Glutamatergic neuron (in vitro differentiated cells): Measurements from ENCODE around the gene EGLN1. TPM values are rescaled to one million over a fixed set of nuclear protein-coding genes. Genes with fewer than 3 reads are reported as not detected.

Experiments
- DNase-seq: peaks from one replicate; pipeline ENCODE4 v3.0.0; 2022
- H3K27ac Mint-ChIP-seq: one replicate; pipeline ENCODE4 v1.8.0; 2020; ENCODE audit warnings: mild to moderate bottlenecking, mixed read lengths, inconsistent platforms; ENCODE audit not compliant: unreplicated experiment
- H3K27me3 Mint-ChIP-seq: one replicate; pipeline ENCODE4 v1.8.0; 2020; ENCODE audit warnings: mild to moderate bottlenecking, moderate library complexity, mixed read lengths, inconsistent platforms; ENCODE audit not compliant: unreplicated experiment
- H3K36me3 Mint-ChIP-seq: one replicate; pipeline ENCODE4 v1.8.0; 2020; ENCODE audit warnings: mild to moderate bottlenecking, mixed read lengths, inconsistent platforms; ENCODE audit not compliant: unreplicated experiment
- H3K4me1 Mint-ChIP-seq: one replicate; pipeline ENCODE4 v1.8.0; 2020; ENCODE audit warnings: mild to moderate bottlenecking, low read depth, mixed read lengths, inconsistent platforms; ENCODE audit not compliant: unreplicated experiment
- H3K4me3 Mint-ChIP-seq: one replicate; pipeline ENCODE4 v1.8.0; 2020; ENCODE audit warnings: mild to moderate bottlenecking, mixed read lengths, inconsistent platforms; ENCODE audit not compliant: unreplicated experiment
- H3K9me3 Mint-ChIP-seq: one replicate; pipeline ENCODE4 v1.8.0; 2020; ENCODE audit warnings: mild to moderate bottlenecking, moderate library complexity, mixed read lengths, inconsistent platforms; ENCODE audit not compliant: unreplicated experiment
- CTCF ChIP-seq: fragments of 200-600 bp; sonication (generic); IDR thresholded peaks from one replicate; pipeline ENCODE4 v1.5.0; 2021; ENCODE audit not compliant: partially characterized antibody, unreplicated experiment
- total RNA-seq: library from RNA; stranded (reverse); fragmentation: NEBNext Ultra II Directional; extraction: Animal tissue kit (Norgen Biotek cat#: 25700); gene quantifications from one replicate; pipeline ENCODE4 v1.2.1, GENCODE V29; 2021; ENCODE audit not compliant: unreplicated experiment

Gene EGLN1
- total RNA-seq, 1 donor from 2014 or later: 12.3 TPM

- no peak for TF ChIP-seq CTCF
- Mint-ChIP-seq H3K4me3 (no peak overlapping the region), H3K27me3 (no peaks in the 10 kb centered on the region), H3K4me1 (no peaks in the 10 kb centered on the region), H3K36me3 (no peaks in the 10 kb centered on the region), H3K27ac (no peak overlapping the region), H3K9me3 (peaks cover 1% of the 10 kb centered on the region)
- no peak for DNase-seq
Observed at GRCh38 chr1:231324660-231325059, 97.4 kb downstream of the EGLN1 start.

GRCh38 chr1:231322880-231323530 is 99.1 kb downstream of the EGLN1 start:
- DNase-seq: no peak
- no peak overlapping the region for H3K4me3 Mint-ChIP-seq
- H3K9me3 Mint-ChIP-seq: peaks cover 1% of the 10 kb centered on the region
- H3K4me1 Mint-ChIP-seq: no peaks in the 10 kb centered on the region
- no peaks in the 10 kb centered on the region for H3K36me3 Mint-ChIP-seq
- TF ChIP-seq CTCF: peak; percentile 26
- no peaks in the 10 kb centered on the region for H3K27me3 Mint-ChIP-seq
- H3K27ac Mint-ChIP-seq: no peak overlapping the region

- no peak overlapping the region for H3K4me3 Mint-ChIP-seq
- TF ChIP-seq CTCF: no peak
- no peak overlapping the region for H3K27ac Mint-ChIP-seq
- no peaks in the 10 kb centered on the region for H3K36me3 Mint-ChIP-seq
- peaks cover 3% of the 10 kb centered on the region for H3K9me3 Mint-ChIP-seq
- H3K4me1 Mint-ChIP-seq: no peaks in the 10 kb centered on the region
- no peak for DNase-seq
- no peaks in the 10 kb centered on the region for H3K27me3 Mint-ChIP-seq
Observed at GRCh38 chr1:231319080-231319479, 103.0 kb downstream of the EGLN1 start.

- H3K36me3 Mint-ChIP-seq: no peaks in the 10 kb centered on the region
- no peak for DNase-seq
- no peak for TF ChIP-seq CTCF
- H3K9me3 Mint-ChIP-seq: peaks cover 3% of the 10 kb centered on the region
- no peak overlapping the region for H3K27ac Mint-ChIP-seq
- H3K4me1 Mint-ChIP-seq: no peaks in the 10 kb centered on the region
- H3K4me3 Mint-ChIP-seq: no peak overlapping the region
- H3K27me3 Mint-ChIP-seq: no peaks in the 10 kb centered on the region
Observed at GRCh38 chr1:231318568-231318967, 103.5 kb downstream of the EGLN1 start.

- peaks cover 2% of the 10 kb centered on the region for H3K9me3 Mint-ChIP-seq
- no peak overlapping the region for H3K4me3 Mint-ChIP-seq
Observed at GRCh38 chr1:231318015-231318355, 104.1 kb downstream of the EGLN1 start.

More at GRCh38 chr1:231318015-231318355, 104.1 kb downstream of the EGLN1 start:
- H3K27ac Mint-ChIP-seq: no peak overlapping the region
- no peaks in the 10 kb centered on the region for H3K4me1 Mint-ChIP-seq
- no peaks in the 10 kb centered on the region for H3K36me3 Mint-ChIP-seq
- H3K27me3 Mint-ChIP-seq: no peaks in the 10 kb centered on the region
- TF ChIP-seq CTCF: no peak
- DNase-seq: no peak
